ENCODE results near the gene PGC.

- TF ChIP-seq CTCF (IDR thresholded peaks at IDR 0.05; ENCODE audit: low read depth, low read length, poor library complexity, severe bottlenecking) (no peak), EZH2phosphoT487 (IDR thresholded peaks at IDR 0.05; ENCODE audit: borderline replicate concordance, low read length) (no peak)
Measured at GRCh38 chr6:41747256-41748101, at the start of gene PGC.
